Measurements from ENCODE around the gene HBG1.

GRCh38 chr11:5224538-5225479 is 24.8 kb downstream of the HBG1 start:
- TF ChIP-seq, protein P1, sequence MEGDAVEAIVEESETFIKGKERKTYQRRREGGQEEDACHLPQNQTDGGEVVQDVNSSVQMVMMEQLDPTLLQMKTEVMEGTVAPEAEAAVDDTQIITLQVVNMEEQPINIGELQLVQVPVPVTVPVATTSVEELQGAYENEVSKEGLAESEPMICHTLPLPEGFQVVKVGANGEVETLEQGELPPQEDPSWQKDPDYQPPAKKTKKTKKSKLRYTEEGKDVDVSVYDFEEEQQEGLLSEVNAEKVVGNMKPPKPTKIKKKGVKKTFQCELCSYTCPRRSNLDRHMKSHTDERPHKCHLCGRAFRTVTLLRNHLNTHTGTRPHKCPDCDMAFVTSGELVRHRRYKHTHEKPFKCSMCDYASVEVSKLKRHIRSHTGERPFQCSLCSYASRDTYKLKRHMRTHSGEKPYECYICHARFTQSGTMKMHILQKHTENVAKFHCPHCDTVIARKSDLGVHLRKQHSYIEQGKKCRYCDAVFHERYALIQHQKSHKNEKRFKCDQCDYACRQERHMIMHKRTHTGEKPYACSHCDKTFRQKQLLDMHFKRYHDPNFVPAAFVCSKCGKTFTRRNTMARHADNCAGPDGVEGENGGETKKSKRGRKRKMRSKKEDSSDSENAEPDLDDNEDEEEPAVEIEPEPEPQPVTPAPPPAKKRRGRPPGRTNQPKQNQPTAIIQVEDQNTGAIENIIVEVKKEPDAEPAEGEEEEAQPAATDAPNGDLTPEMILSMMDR (conservative IDR thresholded peaks at IDR 0.05; ENCODE audit: low read depth, low read length) = no peak
- no peak for TF ChIP-seq EZH2 (IDR thresholded peaks at IDR 0.05; ENCODE audit: low read length, unreplicated experiment)
